Measurements from ENCODE around the gene SNX9.
A peak's percentile ranks its signal among the peaks of the same experiment; 100 is the strongest.
"Not testable (repeated sequence)": the region's sequence is repeated elsewhere in the genome, so short reads cannot be mapped to it uniquely, and the experiment has no call there.

SNX9 gene

DNA sequence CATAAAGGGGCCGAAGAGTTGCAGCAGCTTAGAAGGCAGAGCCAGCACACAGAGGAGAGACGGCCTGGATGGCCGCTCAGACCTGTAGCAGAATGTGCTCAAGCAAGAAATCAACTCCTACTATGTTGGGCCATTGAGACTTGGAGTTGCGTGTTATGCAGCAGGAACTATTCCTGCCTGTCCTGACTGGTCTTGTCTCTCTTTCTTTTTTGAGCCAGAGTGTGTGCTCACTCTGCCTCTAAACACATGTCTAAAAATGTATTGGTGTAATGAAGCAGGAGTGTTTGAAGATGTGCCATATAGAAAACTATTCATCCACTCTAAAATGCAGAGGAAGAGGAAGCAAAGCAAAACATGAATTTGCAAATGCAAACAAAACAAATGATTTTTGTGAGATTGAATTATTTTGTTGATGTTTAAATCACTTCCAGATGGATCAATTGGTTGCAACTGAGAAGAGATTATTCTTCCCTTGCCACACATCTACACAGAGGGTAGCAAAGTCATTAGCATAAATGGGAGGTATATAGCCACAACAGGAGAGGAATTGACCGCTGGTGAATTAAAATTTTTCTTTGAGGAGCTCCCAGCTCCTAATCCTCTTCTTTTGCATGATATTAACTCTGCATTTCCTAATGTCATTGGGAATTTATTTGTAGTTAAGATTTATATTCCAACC is 138.2 kb downstream of the SNX9 start:
- no peak for DNase-seq

- DNase-seq: no peak
These were observed 139.0 kb downstream of the SNX9 start for GRCh38 chr6:157961832-157962575.

DNA sequence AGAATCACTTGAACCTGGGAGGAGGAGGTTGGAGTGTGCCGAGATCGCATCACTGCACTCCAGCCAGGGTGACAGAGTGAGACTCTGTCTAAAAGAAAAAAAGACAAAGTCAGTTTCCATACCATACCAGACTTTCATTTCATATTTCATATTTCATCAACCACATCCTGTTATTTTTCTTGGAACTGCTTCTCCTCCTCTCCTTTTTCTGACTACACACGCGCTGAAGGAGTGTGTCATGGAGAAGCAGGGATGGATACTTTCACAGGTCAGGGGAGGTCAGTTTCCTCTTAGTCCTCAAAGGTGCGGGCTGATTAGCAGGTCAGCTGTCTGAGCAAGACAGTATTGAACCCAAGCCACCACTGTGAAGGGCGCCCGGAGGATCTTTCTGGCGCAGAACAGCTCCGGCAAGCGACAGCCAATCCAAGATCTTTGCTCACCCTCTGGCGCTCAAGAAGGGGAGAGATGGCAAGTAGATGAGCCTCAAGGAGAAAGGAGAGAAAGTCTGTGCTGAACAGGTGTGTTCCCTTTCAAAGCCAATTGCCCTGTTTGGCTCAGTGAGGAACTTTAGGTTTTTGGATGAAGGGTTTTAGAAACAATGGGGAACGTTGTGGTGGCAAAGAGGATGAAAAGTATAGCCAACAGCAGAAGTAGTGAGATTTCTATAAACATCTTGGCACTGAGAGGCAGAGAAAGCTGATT is 139.7 kb downstream of the SNX9 start:
- DNase-seq: no peak

DNA sequence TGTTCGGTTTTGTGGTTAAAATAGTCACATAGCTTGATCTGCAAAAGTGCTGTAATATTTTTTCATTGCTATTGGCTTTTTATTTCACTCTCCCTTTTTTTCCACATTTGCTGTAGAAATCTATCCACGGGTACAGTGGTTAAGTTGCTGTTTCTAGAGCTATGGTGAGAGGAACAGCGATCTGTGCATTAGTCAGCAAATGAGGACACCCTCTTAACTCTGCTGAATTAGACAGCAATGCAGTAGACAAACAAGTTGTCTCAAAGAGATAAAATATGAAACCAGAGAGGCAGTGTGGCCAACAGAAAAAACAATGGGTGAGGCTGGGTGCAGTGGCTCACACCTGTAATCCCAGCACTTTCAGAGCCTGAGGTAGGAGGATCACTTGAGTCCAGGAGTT is 141.1 kb downstream of the SNX9 start:
- DNase-seq: no peak

DNA sequence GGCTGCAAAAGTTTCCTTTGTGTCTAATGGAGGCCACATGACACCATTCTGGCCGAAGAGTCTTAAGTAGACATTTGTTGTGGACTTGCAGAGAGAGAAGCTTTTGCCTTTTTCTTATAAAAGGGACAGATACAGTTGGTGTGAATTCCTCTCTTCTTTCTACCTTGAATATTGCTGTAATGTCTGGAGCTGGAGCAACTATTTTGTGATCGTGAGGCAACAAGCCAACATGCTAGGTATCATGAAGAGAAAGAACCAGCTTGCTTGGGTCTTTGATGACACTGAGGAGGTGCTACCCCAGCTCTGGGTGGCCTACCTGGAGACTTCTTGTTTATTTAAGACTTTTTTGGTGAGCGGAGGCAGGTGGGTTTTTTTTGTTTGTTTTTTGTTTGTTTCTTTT is 142.3 kb downstream of the SNX9 start:
- DNase-seq: no peak

GRCh38 chr6:157966589-157966977 is 143.5 kb downstream of the SNX9 start:
- no peak for DNase-seq

DNA sequence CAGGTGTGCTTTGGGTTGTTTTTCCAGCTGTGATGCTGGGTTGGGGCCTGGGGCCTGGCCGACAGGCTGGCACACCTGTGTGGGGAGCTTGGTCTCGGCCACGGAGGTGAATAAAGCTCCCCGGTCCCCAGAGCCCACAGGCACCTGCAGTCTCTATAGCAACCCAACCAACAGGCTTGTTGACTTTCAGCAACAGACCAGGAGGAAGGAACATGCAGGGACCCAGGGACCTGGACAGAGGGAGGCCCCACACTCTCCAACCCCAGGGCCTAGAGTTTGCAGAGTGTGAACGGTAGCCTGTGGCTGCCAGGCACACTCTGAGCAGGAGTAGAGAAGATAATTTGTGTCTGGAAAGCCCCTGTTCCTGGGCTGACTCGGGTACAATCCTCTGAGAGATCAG is 144.0 kb downstream of the SNX9 start:
- DNase-seq: no peak

- no peak for DNase-seq
These were observed 144.4 kb downstream of the SNX9 start for GRCh38 chr6:157967486-157967885.

DNA sequence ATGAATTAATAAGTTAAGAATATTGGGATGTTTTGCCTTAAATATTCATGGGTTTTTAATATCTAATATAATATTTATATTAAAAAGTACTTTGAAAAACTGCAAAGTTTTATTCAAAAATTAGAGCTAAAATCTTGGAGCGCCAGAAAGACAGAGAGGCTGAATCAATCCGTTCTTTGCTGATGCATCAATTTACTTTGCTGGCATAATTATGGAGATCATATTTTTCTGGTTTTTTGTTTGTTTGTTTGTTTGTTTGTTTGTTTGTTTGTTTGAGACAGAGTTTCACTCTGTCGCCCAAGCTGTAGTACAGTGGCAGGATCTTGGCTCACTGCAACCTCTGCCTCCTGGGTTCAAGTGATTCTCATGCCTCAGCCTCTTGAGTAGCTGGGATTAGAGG is 149.1 kb downstream of the SNX9 start:
- DNase-seq: not testable (repeated sequence)

DNA sequence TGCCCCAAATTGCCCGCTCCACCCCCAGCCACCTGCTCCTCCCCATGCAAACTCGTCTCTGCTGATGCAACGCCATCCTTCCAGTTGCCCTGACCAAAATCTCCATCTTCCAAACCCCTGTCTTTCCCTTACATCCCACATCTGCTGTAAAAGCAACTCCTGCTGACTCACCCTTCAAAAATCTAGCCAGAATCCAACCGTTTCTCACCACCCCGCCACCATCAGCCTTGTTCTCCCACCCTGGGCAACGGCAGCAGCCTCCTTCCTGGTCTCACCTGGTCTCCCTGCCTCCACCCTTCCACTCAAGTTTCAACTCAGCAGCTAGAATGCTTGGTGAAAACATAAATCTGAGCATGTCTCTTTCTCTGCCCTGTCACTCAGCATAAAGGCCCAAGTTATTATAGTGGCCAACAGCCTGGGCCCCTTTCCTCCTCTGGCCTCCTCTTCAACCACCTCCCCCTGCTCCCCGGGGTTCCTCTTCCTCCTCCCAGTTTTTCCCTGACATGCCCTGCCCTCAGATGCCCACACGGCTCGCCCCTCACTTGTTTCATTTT is 151.4 kb downstream of the SNX9 start:
- DNase-seq: no peak

DNA sequence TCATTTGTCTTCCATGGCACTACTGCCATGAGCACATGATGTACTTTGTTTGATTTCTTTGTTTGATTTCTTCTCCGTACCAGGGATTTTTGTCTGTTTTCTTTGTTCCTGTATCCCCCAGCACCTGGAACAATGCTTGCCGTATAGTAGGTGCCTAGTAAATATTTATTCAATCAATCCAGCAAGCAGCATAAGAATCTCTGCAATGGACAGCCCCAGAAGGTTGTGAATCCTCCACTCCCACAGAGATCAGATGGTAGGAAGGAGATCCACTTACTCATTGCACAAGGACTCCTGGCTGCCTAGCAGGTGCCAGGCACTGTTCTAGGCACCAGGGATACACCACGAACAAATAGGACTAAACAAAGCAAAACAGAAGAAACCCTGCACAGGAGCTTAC is 151.9 kb downstream of the SNX9 start:
- no peak for DNase-seq

GRCh38 chr6:157975456-157975855 is 152.4 kb downstream of the SNX9 start:
- DNase-seq: no peak

DNA sequence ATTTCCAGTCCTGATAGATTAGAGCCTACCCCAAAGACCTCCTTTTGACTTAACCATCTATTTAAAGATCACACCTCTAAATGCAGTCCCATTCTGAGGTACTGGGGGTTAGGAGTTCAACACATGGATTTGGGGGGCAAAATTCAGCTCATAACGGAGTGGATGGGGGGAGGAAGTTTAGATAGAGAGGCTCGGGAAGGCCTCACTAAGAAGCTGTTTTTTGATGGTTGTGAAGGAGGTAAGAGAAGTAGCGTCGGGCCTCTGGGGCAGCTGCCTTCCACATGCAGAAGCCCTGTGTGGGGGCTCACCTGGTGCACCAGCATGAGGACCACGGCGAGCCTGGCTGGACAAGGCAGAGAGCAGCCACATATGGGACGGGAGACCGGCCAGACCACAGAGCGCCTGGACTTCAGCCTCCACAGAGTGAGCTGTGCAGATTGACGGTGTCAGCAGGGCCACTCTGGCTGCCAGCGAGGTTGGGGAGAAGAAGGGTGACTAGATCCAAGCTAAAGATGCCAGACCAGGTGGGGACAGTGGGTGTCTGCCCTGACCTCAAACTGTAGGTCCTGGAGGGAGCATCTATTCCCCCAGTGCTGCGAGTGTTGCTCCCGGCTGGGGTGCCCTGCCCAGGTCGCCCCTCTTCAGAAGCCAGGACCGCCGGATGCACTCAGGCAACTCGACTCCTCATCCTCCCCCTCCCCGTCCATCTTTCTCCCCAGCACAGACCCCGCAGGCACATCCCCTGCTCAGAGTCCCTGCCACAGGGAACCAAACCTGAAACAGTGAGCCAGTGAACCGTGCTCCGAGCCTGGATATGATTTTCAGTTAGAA is 153.5 kb downstream of the SNX9 start:
- no peak for DNase-seq

GRCh38 chr6:157977176-157977804 is 154.2 kb downstream of the SNX9 start:
- DNase-seq: no peak

GRCh38 chr6:157978021-157978783 is 155.2 kb downstream of the SNX9 start:
- DNase-seq: no peak

GRCh38 chr6:157980288-157981131 is 157.5 kb downstream of the SNX9 start:
- DNase-seq: no peak

GRCh38 chr6:157981132-157981394 is 158.0 kb downstream of the SNX9 start:
- no peak for DNase-seq

- DNase-seq: peak; percentile 39 to 61
These were observed 158.5 kb downstream of the SNX9 start, which contains the start of gene SYNJ2 for GRCh38 chr6:157981395-157982101. Gene SYNJ2, plus strand, starts transcription at chr6:157981863. Its CDS starts 99 bp downstream, at chr6:157981962.

DNA sequence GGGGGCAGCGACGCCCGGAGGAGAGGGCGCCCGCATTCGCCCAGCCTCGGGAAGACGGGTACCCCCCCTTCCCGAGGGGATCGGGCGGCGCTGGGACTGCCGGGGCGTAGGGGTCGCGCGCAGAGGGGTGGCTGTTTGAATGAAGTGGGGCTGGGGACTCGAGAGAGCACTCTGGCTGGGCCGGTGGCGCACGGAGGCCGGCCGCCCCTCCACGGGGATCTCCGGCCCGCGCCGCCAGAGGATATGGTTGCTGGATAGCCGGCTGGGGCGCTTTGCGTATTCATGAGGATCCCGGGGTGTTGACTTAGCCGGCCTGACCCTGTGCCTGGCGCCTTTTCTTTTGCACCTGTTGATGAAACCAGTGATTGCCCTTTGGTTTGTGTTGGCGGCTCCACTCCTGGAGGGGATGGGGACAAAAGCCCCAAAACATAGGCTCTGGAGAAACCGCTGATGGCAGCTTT is 159.1 kb downstream of the SNX9 start:
- no peak for DNase-seq
